ENCODE data around the gene DRAXIN.

The DRAXIN gene

DNA sequence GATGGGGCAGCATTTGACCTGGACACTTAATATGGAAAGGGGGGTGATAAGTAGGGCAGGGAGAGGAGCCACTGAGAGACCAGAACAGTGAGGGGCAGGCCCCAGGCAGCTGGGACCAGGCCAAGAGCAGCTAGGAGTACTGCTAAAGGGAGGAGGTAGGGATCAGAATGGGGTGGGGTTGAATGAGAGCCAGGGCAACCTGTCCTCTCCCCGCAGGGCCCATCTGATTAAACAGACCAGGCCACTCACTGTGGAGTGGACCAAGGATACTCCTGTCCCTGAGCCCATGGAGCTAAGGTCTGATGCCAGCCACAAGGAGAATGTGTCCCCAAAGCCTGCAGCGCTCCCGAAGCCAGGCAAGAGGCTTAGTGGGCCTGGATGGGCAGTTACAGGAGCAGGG lies 72.6 kb downstream of the DRAXIN start:
- FAIRE-seq = no peak
- TF ChIP-seq SPI1 (IDR thresholded peaks at IDR 0.05; ENCODE audit: low read depth, low read length) (no peak), PAX5 (IDR thresholded peaks at IDR 0.05; ENCODE audit: insufficient read depth, low read length, severe bottlenecking) (no peak), POLR2A (IDR thresholded peaks at IDR 0.05; ENCODE audit: low read depth, low read length) (no peak), POU2F2 (IDR thresholded peaks at IDR 0.05; ENCODE audit: low read depth, low read length) (no peak), TAF1 (IDR thresholded peaks at IDR 0.05; ENCODE audit: low read depth, low read length) (no peak), POLR2AphosphoS5 (IDR thresholded peaks at IDR 0.05; ENCODE audit: low read depth, low read length) (no peak)
- DNase-seq (ENCODE audit: insufficient read length, low spot score) = no peak

DNA sequence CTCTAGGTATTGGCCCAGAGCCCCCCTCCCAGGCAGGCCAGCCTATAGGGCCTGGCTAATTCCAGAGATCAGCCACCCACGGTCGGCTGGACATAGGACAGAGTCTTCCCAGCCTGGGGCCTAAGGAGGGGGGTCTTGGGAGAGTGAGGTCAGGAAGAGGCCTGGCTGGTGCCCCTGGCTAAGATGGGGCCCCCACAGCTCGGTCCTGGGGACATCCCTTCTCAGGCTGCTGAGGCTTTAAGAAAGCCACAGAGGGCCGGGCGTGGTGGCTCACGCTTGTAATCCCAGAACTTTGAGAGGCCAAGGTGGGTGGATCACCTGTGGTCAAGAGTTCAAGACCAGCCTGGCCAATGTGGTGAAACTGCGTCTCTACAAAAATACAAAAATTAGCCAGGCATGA lies 73.0 kb downstream of the DRAXIN start:
- TF ChIP-seq SPI1 (IDR thresholded peaks at IDR 0.05; ENCODE audit: low read depth, low read length) (no peak), PAX5 (IDR thresholded peaks at IDR 0.05; ENCODE audit: insufficient read depth, low read length, severe bottlenecking) (no peak), POU2F2 (IDR thresholded peaks at IDR 0.05; ENCODE audit: low read depth, low read length) (no peak), TAF1 (IDR thresholded peaks at IDR 0.05; ENCODE audit: low read depth, low read length) (no peak), POLR2AphosphoS5 (IDR thresholded peaks at IDR 0.05; ENCODE audit: low read depth, low read length) (no peak), POLR2A (IDR thresholded peaks at IDR 0.05; ENCODE audit: low read depth, low read length) (no peak)
- DNase-seq (ENCODE audit: insufficient read length, low spot score) (no peak), FAIRE-seq (no peak)

DNA sequence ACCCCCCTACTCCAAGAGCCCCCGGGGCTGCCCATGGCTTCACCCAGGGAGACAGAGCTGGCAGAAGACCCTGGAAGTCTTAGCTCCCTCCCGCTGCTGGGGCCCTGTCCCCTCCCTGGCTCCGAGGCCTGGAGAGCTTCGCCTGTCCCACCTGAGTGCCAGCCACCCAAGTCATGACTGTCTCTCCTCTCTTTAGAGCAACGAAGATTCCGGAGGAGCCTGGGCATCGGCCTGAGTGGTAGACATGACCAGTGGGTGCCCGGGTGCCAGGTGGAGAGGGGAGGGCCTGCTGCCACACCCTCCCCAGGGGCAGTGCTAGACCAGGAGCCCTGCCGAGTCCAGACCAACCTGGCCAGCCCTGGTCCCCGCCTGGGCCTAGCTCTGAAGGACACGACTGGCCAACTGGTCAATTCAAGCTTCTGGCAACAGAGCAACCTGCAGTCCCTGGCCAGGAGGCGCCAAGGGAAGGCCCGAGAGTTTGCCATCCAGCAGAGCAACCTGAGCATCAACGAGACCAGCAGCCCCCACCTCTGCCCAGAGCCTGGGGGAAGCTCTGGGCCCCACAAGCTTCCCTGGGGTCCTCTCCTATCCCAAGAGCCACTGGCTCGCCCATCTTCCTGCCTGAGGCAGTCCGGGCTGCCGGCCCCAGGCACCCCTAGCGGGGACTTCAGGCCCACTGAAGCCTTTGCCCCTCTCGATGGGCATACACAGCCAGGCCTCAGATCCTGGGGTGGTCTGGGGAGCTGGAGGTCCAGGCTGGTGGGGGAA lies 74.3 kb downstream of the DRAXIN start:
- DNase-seq (ENCODE audit: insufficient read length, low spot score) (no peak), FAIRE-seq (no peak)
- TF ChIP-seq POLR2A (IDR thresholded peaks at IDR 0.05; ENCODE audit: low read depth, low read length) (no peak), SPI1 (IDR thresholded peaks at IDR 0.05; ENCODE audit: low read depth, low read length) (no peak), POU2F2 (IDR thresholded peaks at IDR 0.05; ENCODE audit: low read depth, low read length) (no peak), PAX5 (IDR thresholded peaks at IDR 0.05; ENCODE audit: insufficient read depth, low read length, severe bottlenecking) (no peak), POLR2AphosphoS5 (IDR thresholded peaks at IDR 0.05; ENCODE audit: low read depth, low read length) (no peak), TAF1 (IDR thresholded peaks at IDR 0.05; ENCODE audit: low read depth, low read length) (no peak)

DNA sequence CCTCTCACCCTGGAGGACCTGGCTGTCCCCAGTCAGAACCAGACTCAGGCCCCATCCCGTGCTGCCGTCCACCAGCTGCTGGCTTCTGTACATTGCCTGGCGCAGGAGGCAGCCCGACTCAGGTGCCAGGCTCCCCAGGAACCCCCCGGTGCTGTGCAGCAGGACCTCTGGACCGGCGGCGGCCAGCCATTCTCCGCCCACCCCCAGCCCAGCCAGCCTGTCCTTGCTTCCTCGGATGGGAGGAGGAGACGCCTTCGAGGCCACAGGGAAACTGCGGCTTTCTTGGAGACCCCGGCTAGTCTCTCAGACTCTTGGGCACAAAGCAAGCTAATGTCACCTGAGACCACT lies 74.9 kb downstream of the DRAXIN start:
- no peak for DNase-seq (ENCODE audit: insufficient read length, low spot score)
- TF ChIP-seq POU2F2 (IDR thresholded peaks at IDR 0.05; ENCODE audit: low read depth, low read length) (no peak), PAX5 (IDR thresholded peaks at IDR 0.05; ENCODE audit: insufficient read depth, low read length, severe bottlenecking) (no peak), POLR2A (IDR thresholded peaks at IDR 0.05; ENCODE audit: low read depth, low read length) (no peak), SPI1 (IDR thresholded peaks at IDR 0.05; ENCODE audit: low read depth, low read length) (no peak), TAF1 (IDR thresholded peaks at IDR 0.05; ENCODE audit: low read depth, low read length) (no peak), POLR2AphosphoS5 (IDR thresholded peaks at IDR 0.05; ENCODE audit: low read depth, low read length) (no peak)
- no peak for FAIRE-seq

DNA sequence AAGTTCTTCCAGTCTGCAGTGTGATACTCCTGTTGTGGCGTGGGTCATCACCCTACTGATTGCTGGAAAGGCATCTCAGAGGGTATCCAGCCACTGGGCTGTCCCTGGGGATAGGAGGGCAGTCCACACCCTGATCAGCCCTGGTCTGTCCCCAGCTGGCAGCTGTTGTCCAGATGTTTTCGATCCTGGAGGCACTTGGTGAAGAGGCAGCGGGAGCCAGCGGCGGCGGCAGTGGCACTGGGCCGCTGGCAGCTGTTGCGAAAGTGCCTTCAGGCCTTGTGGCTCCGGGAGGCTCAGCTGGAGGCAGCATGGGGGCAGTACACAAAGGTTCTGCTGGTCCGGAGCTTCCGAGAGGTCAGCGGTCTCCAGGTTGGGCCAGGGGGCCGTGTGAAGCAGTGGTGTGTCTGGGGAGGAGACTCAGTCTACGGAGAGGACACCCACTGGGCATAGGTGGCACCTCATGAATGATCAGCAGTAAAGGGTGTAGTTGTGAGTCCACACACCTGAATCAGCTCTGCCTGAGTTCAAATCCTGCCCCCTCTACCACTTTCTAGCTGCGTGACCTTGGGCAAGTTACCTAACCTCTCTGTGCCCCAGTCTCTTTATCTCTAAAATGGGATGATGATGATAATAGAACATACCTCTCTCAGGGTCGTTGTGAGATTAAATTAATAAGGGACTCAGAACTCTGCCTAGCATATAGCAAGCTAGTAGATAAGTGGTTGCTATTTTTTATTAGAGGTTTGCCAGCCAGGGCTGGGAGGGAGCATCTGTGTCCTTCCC lies 76.6 kb downstream of the DRAXIN start:
- DNase-seq (ENCODE audit: insufficient read length, low spot score) = no peak
- no peak for TF ChIP-seq SPI1 (IDR thresholded peaks at IDR 0.05; ENCODE audit: low read depth, low read length)
- no peak for TF ChIP-seq TAF1 (IDR thresholded peaks at IDR 0.05; ENCODE audit: low read depth, low read length)
- TF ChIP-seq PAX5 (IDR thresholded peaks at IDR 0.05; ENCODE audit: insufficient read depth, low read length, severe bottlenecking) = no peak
- no peak for TF ChIP-seq POLR2AphosphoS5 (IDR thresholded peaks at IDR 0.05; ENCODE audit: low read depth, low read length)
- no peak for TF ChIP-seq POLR2A (IDR thresholded peaks at IDR 0.05; ENCODE audit: low read depth, low read length)
- no peak for TF ChIP-seq POU2F2 (IDR thresholded peaks at IDR 0.05; ENCODE audit: low read depth, low read length)
- FAIRE-seq = no peak

DNA sequence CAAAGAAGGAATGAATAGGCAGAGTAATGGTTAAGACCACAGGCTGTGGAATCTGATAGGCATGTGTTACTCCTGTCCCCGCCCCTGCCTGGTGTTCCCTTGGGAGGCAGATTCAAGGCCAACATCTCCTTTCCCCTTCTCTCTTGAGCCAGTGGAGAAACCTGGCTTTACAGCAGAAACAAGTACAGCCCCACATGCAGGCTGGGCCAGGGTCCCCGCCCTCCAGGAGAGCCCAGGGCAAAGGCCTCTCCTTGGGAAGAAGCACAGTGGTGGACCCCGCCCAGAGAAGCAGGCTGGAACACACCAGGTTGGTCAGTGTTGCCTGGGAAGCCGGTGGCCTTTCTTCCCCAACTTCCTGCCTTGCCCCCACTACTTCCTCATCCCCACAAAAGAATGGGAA lies 77.3 kb downstream of the DRAXIN start:
- DNase-seq (ENCODE audit: insufficient read length, low spot score) = no peak
- FAIRE-seq = no peak
- TF ChIP-seq POLR2AphosphoS5 (IDR thresholded peaks at IDR 0.05; ENCODE audit: low read depth, low read length) (no peak), TAF1 (IDR thresholded peaks at IDR 0.05; ENCODE audit: low read depth, low read length) (no peak), POU2F2 (IDR thresholded peaks at IDR 0.05; ENCODE audit: low read depth, low read length) (no peak), PAX5 (IDR thresholded peaks at IDR 0.05; ENCODE audit: insufficient read depth, low read length, severe bottlenecking) (no peak), POLR2A (IDR thresholded peaks at IDR 0.05; ENCODE audit: low read depth, low read length) (no peak), SPI1 (IDR thresholded peaks at IDR 0.05; ENCODE audit: low read depth, low read length) (no peak)

DNA sequence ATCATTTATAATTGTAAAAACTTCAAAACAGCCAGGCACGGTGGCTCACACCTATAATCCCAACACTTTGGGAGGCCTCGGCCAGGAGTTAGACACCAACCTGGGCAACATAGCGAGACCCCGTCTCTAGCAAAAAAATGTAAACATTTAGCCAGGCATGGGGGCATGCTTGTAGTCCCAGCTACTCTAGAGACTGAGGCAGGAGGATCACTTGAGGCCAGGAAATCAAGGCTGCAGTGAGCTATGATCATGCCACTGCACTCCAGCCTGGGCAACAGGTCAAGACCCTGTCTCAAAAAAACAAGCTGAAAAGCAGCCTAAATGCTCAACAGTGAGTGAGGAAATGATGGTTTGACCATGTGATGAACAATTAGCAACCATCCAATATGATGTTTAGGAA lies 77.8 kb downstream of the DRAXIN start:
- TF ChIP-seq SPI1 (IDR thresholded peaks at IDR 0.05; ENCODE audit: low read depth, low read length) = no peak
- no peak for TF ChIP-seq POLR2AphosphoS5 (IDR thresholded peaks at IDR 0.05; ENCODE audit: low read depth, low read length)
- TF ChIP-seq PAX5 (IDR thresholded peaks at IDR 0.05; ENCODE audit: insufficient read depth, low read length, severe bottlenecking) = no peak
- TF ChIP-seq TAF1 (IDR thresholded peaks at IDR 0.05; ENCODE audit: low read depth, low read length) = no peak
- TF ChIP-seq POU2F2 (IDR thresholded peaks at IDR 0.05; ENCODE audit: low read depth, low read length) = no peak
- TF ChIP-seq POLR2A (IDR thresholded peaks at IDR 0.05; ENCODE audit: low read depth, low read length) = no peak
- no peak for DNase-seq (ENCODE audit: insufficient read length, low spot score)
- FAIRE-seq = no peak

DNA sequence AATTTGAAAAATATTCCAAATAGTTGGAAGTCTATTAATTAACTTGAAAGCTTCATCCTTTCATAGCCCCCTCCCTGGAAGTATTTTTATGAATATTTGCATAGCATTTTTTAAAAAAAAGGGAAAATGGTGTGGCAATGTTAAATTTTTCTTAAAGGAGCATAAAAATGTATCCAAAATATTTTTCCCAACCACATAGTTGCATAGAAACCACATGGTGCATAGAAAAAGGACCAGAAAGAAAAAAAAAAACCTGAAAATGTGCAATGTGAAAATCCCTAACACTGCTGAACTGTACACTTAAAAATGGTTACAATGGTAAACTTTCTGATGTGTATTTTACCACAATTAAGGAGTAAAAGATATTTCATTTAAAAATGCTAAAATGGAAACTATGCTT lies 78.5 kb downstream of the DRAXIN start:
- TF ChIP-seq TAF1 (IDR thresholded peaks at IDR 0.05; ENCODE audit: low read depth, low read length) (no peak), SPI1 (IDR thresholded peaks at IDR 0.05; ENCODE audit: low read depth, low read length) (no peak), POU2F2 (IDR thresholded peaks at IDR 0.05; ENCODE audit: low read depth, low read length) (no peak), PAX5 (IDR thresholded peaks at IDR 0.05; ENCODE audit: insufficient read depth, low read length, severe bottlenecking) (no peak), POLR2A (IDR thresholded peaks at IDR 0.05; ENCODE audit: low read depth, low read length) (no peak), POLR2AphosphoS5 (IDR thresholded peaks at IDR 0.05; ENCODE audit: low read depth, low read length) (no peak)
- DNase-seq (ENCODE audit: insufficient read length, low spot score) (no peak), FAIRE-seq (no peak)

DNA sequence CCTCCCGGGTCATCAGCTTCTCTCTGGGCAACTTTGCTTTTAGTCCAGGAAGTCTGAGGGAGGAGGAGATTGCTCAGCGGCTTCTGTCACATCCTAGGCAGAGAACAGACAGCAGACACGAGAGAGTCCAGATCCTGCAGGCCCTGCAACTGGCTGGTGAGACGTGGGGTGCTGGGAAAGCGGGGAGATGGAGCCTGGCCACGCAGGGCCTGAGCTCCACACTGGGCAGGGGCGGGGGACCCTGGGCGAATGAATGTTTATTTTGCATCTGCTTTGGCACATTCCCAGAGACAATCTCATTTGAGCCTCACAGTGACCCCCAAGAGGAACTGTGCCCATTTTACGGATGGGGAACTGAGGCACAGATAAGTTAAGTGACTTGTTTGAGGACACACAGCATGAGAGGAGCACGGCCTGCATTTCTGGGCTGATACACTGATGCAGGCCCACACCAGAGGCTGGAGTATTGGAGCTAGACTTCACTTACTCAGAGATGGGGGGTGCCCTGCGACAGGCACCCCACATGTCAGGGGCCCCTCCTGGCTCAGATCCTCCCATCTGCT lies 80.1 kb downstream of the DRAXIN start:
- peak; percentile 68 for FAIRE-seq
- TF ChIP-seq TAF1 (IDR thresholded peaks at IDR 0.05; ENCODE audit: low read depth, low read length) (no peak), POU2F2 (IDR thresholded peaks at IDR 0.05; ENCODE audit: low read depth, low read length) (no peak), POLR2A (IDR thresholded peaks at IDR 0.05; ENCODE audit: low read depth, low read length) (no peak), POLR2AphosphoS5 (IDR thresholded peaks at IDR 0.05; ENCODE audit: low read depth, low read length) (no peak), PAX5 (IDR thresholded peaks at IDR 0.05; ENCODE audit: insufficient read depth, low read length, severe bottlenecking) (no peak), SPI1 (IDR thresholded peaks at IDR 0.05; ENCODE audit: low read depth, low read length) (no peak)
- DNase-seq (ENCODE audit: insufficient read length, low spot score) = no peak
